Gastroesophageal sphincter (tissue), 4 donors: Measurements from ENCODE around the gene ZNF624. TPM values are rescaled to one million over a fixed set of nuclear protein-coding genes. Genes with fewer than 3 reads are reported as not detected.

ENCODE experiments used
- ATAC-seq: fragments of 150-250 bp; one replicate; pipeline ENCODE4 v1.9.1; 2016; ENCODE audit warnings: mild to moderate bottlenecking, moderate library complexity
- H3K27ac ChIP-seq, 4 donors: fragments of 200-600 bp; sonication (generic) in 3 of 4; 1 replicate in 3 of 4; 2 replicates in 1 of 4; pipeline ENCODE4 v1.5.1; 2016 to 2019
- H3K27me3 ChIP-seq: fragments of 200-600 bp; sonication (generic); one replicate; pipeline ENCODE4 v1.5.1; 2019
- H3K36me3 ChIP-seq, 2 donors: fragments of 200-600 bp; sonication (generic); one replicate each; pipeline ENCODE4 v1.5.1; 2019; ENCODE audit warnings: control low read depth in 1 of 2
- H3K4me1 ChIP-seq, 3 donors: fragments of 200-600 bp; sonication (generic); 1 replicate in 2 of 3; 2 replicates in 1 of 3; pipeline ENCODE4 v1.5.1; 2016 to 2019; ENCODE audit warnings: control low read depth in 2 of 3
- H3K4me3 ChIP-seq, 2 donors: fragments of 200-600 bp; sonication (generic); one replicate each; pipeline ENCODE4 v1.5.1; 2019; ENCODE audit warnings: mild to moderate bottlenecking in 1 of 2, moderate library complexity in 1 of 2
- H3K9me3 ChIP-seq, 3 donors: fragments of 200-600 bp; sonication (generic); one replicate each; pipeline ENCODE4 v1.5.1; 2017 to 2019; ENCODE audit warnings: control low read depth in 2 of 3
- CTCF ChIP-seq, 4 experiments: fragments of 200-600 bp in 2 of 4; fragments of 450-650 bp in 2 of 4; sonication (generic) in 1 of 4; IDR thresholded peaks; one replicate each; pipeline ENCODE4 v1.5.1; 2017 to 2019; ENCODE audit warnings: antibody characterized with exemption in 4 of 4, mild to moderate bottlenecking in 2 of 4, moderate library complexity in 2 of 4
- EP300 ChIP-seq: sonication (generic); formaldehyde crosslinking; IDR thresholded peaks from one replicate; pipeline ENCODE4 v1.6.1; 2017; ENCODE audit warnings: antibody characterized with exemption, mild to moderate bottlenecking
- POLR2A ChIP-seq, 2 donors: fragments of 450-650 bp; IDR thresholded peaks; one replicate each; pipeline ENCODE4 v1.6.1; 2017; ENCODE audit warnings: antibody characterized with exemption in 2 of 2, mild to moderate bottlenecking in 2 of 2, moderate library complexity in 1 of 2
- POLR2AphosphoS5 ChIP-seq: sonication (generic); formaldehyde crosslinking; IDR thresholded peaks from one replicate; pipeline ENCODE4 v1.6.1; 2017; ENCODE audit warnings: antibody characterized with exemption
- WGBS, 2 donors: methylation state at CpG; one replicate each; pipeline ENCODE4 v1.1.5; 2018; ENCODE audit warnings: low coverage in 1 of 2; 5-methylcytosine and 5-hydroxymethylcytosine counted together
- total RNA-seq, 4 donors: library from RNA; depleted of rRNA; stranded (reverse); fragments of >200 nt; gene quantifications; one replicate each; pipeline ENCODE4 v1.1.0, GENCODE V29; 2016

The ZNF624 gene
- total RNA-seq, 4 donors from 2014 or later = 3.0 to 4.4 (median 3.4) TPM

- Histone ChIP-seq H3K9me3 (peaks cover 0 to 70% (median 2%) of the 10 kb centered on the region in 3 donors), H3K4me3 (no peak overlapping the region), H3K27ac (no peak overlapping the region), H3K36me3 (peaks cover 0 to 4% of the 10 kb centered on the region in 2 donors), H3K4me1 (no peaks in the 10 kb centered on the region), H3K27me3 (no peaks in the 10 kb centered on the region)
- TF ChIP-seq POLR2A (IDR thresholded peaks at IDR 0.05) (no peak), EP300 (no peak), CTCF (IDR thresholded peaks at IDR 0.05) (no peak), POLR2AphosphoS5 (no peak)
- ATAC-seq = no peak
- 93 to 96% methylated on average over 12 to 15 of the region's 53 CpGs for WGBS, 2 donors
These were observed 36.1 kb downstream of the ZNF624 start for GRCh38 chr17:16617481-16618060.

GRCh38 chr17:16599537-16599936, 54.1 kb downstream of the ZNF624 start:
- 75 to 86% methylated on average over 2 to 4 of the region's 5 CpGs for WGBS, 2 donors
- ATAC-seq = no peak
- peaks cover 3% of the 10 kb centered on the region for H3K27me3 ChIP-seq
- H3K9me3 ChIP-seq = no peaks in the 10 kb centered on the region
- TF ChIP-seq POLR2A (IDR thresholded peaks at IDR 0.05) (no peak), POLR2AphosphoS5 (no peak), EP300 (no peak)
- no peak overlapping the region for H3K27ac ChIP-seq
- no peak overlapping the region for H3K4me3 ChIP-seq
- H3K4me1 ChIP-seq = no peaks in the 10 kb centered on the region
- no peaks in the 10 kb centered on the region for H3K36me3 ChIP-seq

- Histone ChIP-seq H3K9me3 (no peaks in the 10 kb centered on the region), H3K27me3 (no peaks in the 10 kb centered on the region), H3K36me3 (no peaks in the 10 kb centered on the region), H3K4me1 (peaks cover 0 to 10% (median 0%) of the 10 kb centered on the region in 3 donors), H3K4me3 (no peak overlapping the region), H3K27ac (no peak overlapping the region)
- 69 to 73% methylated on average over 2 of the region's 2 CpGs for WGBS, 2 donors
- no peak for TF ChIP-seq POLR2AphosphoS5
- no peak for TF ChIP-seq CTCF (IDR thresholded peaks at IDR 0.05)
- no peak for TF ChIP-seq EP300
- TF ChIP-seq POLR2A (IDR thresholded peaks at IDR 0.05) = no peak
- no peak for ATAC-seq
These were observed 60.1 kb downstream of the ZNF624 start for GRCh38 chr17:16593356-16594102.

GRCh38 chr17:16589097-16589969, 64.3 kb downstream of the ZNF624 start:
- H3K27ac ChIP-seq = peak overlapping the region; percentile 25 to 83 (median 80)
- H3K27me3 ChIP-seq = no peaks in the 10 kb centered on the region
- no peak for TF ChIP-seq POLR2AphosphoS5
- TF ChIP-seq EP300 = no peak
- peak; percentile 88 to 100 (median 90) for TF ChIP-seq CTCF (IDR thresholded peaks at IDR 0.05)
- peak in 1 of 2 donors; percentile 17 for TF ChIP-seq POLR2A (IDR thresholded peaks at IDR 0.05)
- 24 to 30% methylated on average over 6 to 8 of the region's 53 CpGs for WGBS, 2 donors
- H3K4me3 ChIP-seq = peak overlapping the region; percentile 53 to 59
- no peaks in the 10 kb centered on the region for H3K36me3 ChIP-seq
- ATAC-seq = peak; percentile 87
- H3K4me1 ChIP-seq = peaks cover 0 to 17% (median 4%) of the 10 kb centered on the region in 3 donors
- H3K9me3 ChIP-seq = no peaks in the 10 kb centered on the region

- no peak for TF ChIP-seq POLR2AphosphoS5
- TF ChIP-seq POLR2A (IDR thresholded peaks at IDR 0.05) = no peak
- no peak for TF ChIP-seq CTCF (IDR thresholded peaks at IDR 0.05)
- TF ChIP-seq EP300 = no peak
- no peak overlapping the region for H3K4me3 ChIP-seq
- H3K4me1 ChIP-seq = peaks cover 0 to 24% (median 8%) of the 10 kb centered on the region in 3 donors
- no peaks in the 10 kb centered on the region for H3K36me3 ChIP-seq
- ATAC-seq = no peak
- H3K27me3 ChIP-seq = no peaks in the 10 kb centered on the region
- no peaks in the 10 kb centered on the region for H3K9me3 ChIP-seq
- H3K27ac ChIP-seq = no peak overlapping the region
- WGBS, 2 donors = 44% methylated on average over 4 of the region's 4 CpGs; no CpG with 5 or more reads in 1 of the 2 donors
These were observed 67.9 kb downstream of the ZNF624 start for GRCh38 chr17:16585796-16586195.
